Heart left ventricle (tissue), 16 donors: ENCODE measurements around the gene ARID2. TPM values are rescaled to one million over a fixed set of nuclear protein-coding genes. Genes with fewer than 3 reads are reported as not detected.

Source experiments
- ATAC-seq, 4 donors: fragments of 200-7000 bp; cut with Tn5 transposase; one replicate each; pipeline ENCODE4 v1.9.1; 2020 to 2022; ENCODE audit warnings: moderate library complexity in 4 of 4, mild to moderate bottlenecking in 3 of 4, moderate number of reproducible peaks in 1 of 4
- DNase-seq, 5 donors: peaks; one replicate each; pipeline ENCODE4 v3.0.0-alpha.2; 2020
- H3K27ac ChIP-seq, 12 donors: fragments of 200-600 bp; sonication (generic) in 4 of 12; one replicate each; pipeline versions ENCODE4 v1.5.0 to v1.8.0; 2016 to 2022; ENCODE audit warnings: mild to moderate bottlenecking in 2 of 12
- H3K27me3 ChIP-seq, 9 donors: fragments of 200-600 bp; sonication (generic) in 2 of 9; one replicate each; pipeline versions ENCODE4 v1.5.1 to v1.8.0; 2016 to 2022; ENCODE audit warnings: mild to moderate bottlenecking in 3 of 9
- H3K36me3 ChIP-seq, 9 donors: fragments of 200-600 bp; sonication (generic) in 2 of 9; one replicate each; pipeline versions ENCODE4 v1.5.0 to v1.8.0; 2018 to 2022; ENCODE audit warnings: mild to moderate bottlenecking in 2 of 9
- H3K4me1 ChIP-seq, 12 donors: fragments of 200-600 bp; sonication (generic) in 4 of 12; one replicate each; pipeline versions ENCODE4 v1.5.0 to v1.8.0; 2016 to 2022; ENCODE audit warnings: mild to moderate bottlenecking in 3 of 12
- H3K4me3 ChIP-seq, 12 donors: fragments of 200-600 bp; sonication (generic) in 4 of 12; one replicate each; pipeline versions ENCODE4 v1.5.0 to v1.8.0; 2017 to 2022; ENCODE audit warnings: mild to moderate bottlenecking in 9 of 12, moderate library complexity in 4 of 12
- H3K9me3 ChIP-seq, 12 donors: fragments of 200-600 bp; sonication (generic) in 4 of 12; one replicate each; pipeline versions ENCODE4 v1.5.0 to v1.8.0; 2016 to 2022; ENCODE audit warnings: mild to moderate bottlenecking in 1 of 12
- POLR2A ChIP-seq, 2 donors: fragments of 450-650 bp; IDR thresholded peaks; one replicate each; pipeline ENCODE4 v1.6.1; 2017; ENCODE audit warnings: antibody characterized with exemption in 2 of 2, mild to moderate bottlenecking in 2 of 2, moderate library complexity in 2 of 2
- WGBS, 4 donors: extraction: QIAGEN DNeasy Blood & Tissue Kit in 2 of 4; methylation state at CpG; one replicate each; pipeline versions ENCODE4 v1.1.5 to v1.1.7; 2013 to 2018; 5-methylcytosine and 5-hydroxymethylcytosine counted together
- intact Hi-C, 10 donors: fragments of 100-400 bp; cut with DNase I; formaldehyde crosslinking; loops; one replicate each; pipeline versions ENCODE4 v1.11.1 to v1.14.2; 2022
- polyA plus RNA-seq, 2 donors: library from polyadenylated mRNA; stranded (reverse); fragments of 200-250 nt; gene quantifications; one replicate each; pipeline ENCODE4 v1.2.3, GENCODE V29; 2013
- total RNA-seq, 9 donors: library from RNA; depleted of rRNA in 2 of 9; stranded (reverse); fragments of >200 nt in 2 of 9; fragmentation: NEBNext Ultra II Directional in 3 of 9; extraction: Animal tissue kit (Norgen Biotek cat#: 25700) in 3 of 9; gene quantifications; one replicate each; pipeline versions ENCODE4 v1.1.0 to v1.2.4, GENCODE V29; 2016 to 2023
- TF ChIP-seq, protein P1 (sequence below), 12 donors: fragments of 200-600 bp; sonication (generic) in 4 of 12; IDR thresholded peaks; one replicate each; pipeline versions ENCODE4 v1.5.0 to v1.8.0; 2018 to 2022; ENCODE audit warnings: antibody characterized with exemption in 12 of 12, mild to moderate bottlenecking in 5 of 12
- donor health status: ischemic (EF 13 %, LVEDD 7.1; RV severe dilation, severe dysfunction).
- donor health status: healthy with polysubstance abuse.
- donor health status: DM: no; HTN: yes; CAD: no.
- donor health status: DM: no; HTN: no; CAD: no.
- donor health status: ischemic (EF 25% LVEDD 6.9; RV normal size, moderate dysfunction).
- donor health status: ischemic (EF 25% LVEDD 5.7; RV mildly dilated, moderate dysfunction).
- donor health status: healthy.
- donor health status: DM: yes; HTN: yes; CAD: no.
- donor health status: ischemic (EF 35%, LVEDD 5.7; RV mildly dilated, moderate dysfunction).
- donor health status: nonischemic (EF 11% LVEDD 7.7; RV severe dilation, severe dysfunction).
- donor health status: DM: yes; HTN: yes; CAD: no.
- donor health status: PGD.
- donor health status: ischemic (EF 29% LVEDD 5.4; RV normal size, mild dysfunction).
- donor health status: nonischemic (EF 23%, LVEDD 6.1; RV moderate dilation, normal function).

ARID2 gene
- total and polyA plus RNA-seq, 11 donors, result 5.6 to 22.6 (median 18.4) TPM

DNA sequence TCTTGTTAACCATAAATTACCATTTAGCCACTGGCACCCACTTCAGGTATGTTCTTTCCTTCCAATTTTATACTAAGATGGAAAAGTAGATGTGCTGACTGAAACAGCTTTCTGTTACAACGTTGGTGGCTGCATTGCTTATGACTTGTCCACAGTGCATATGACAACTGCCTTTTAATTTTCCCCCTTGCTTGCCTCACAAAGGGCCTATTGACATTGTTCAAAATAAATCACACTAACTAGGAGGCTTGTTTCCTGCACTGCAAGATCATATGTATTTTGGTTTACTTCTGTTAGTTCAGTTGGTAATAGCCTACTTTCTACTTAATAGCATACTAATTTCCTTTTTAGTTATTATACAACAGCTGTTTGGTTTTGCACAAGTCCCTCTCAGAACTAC lies 205.4 kb downstream of the ARID2 start:
- Histone ChIP-seq H3K36me3 (peaks cover 0 to 65% (median 43%) of the 10 kb centered on the region in 9 donors), H3K4me3 (no peak overlapping the region), H3K9me3 (no peaks in the 10 kb centered on the region), H3K4me1 (peaks cover 0 to 21% (median 14%) of the 10 kb centered on the region in 12 donors), H3K27ac (no peak overlapping the region), H3K27me3 (no peaks in the 10 kb centered on the region)
- DNase-seq (no peak), ATAC-seq (no peak)
- intact Hi-C loops, result no loop called here
- WGBS, 4 donors, result 29 to 40% (median 37%) methylated on average over 1 of the region's 1 CpG
- TF ChIP-seq, protein P1, sequence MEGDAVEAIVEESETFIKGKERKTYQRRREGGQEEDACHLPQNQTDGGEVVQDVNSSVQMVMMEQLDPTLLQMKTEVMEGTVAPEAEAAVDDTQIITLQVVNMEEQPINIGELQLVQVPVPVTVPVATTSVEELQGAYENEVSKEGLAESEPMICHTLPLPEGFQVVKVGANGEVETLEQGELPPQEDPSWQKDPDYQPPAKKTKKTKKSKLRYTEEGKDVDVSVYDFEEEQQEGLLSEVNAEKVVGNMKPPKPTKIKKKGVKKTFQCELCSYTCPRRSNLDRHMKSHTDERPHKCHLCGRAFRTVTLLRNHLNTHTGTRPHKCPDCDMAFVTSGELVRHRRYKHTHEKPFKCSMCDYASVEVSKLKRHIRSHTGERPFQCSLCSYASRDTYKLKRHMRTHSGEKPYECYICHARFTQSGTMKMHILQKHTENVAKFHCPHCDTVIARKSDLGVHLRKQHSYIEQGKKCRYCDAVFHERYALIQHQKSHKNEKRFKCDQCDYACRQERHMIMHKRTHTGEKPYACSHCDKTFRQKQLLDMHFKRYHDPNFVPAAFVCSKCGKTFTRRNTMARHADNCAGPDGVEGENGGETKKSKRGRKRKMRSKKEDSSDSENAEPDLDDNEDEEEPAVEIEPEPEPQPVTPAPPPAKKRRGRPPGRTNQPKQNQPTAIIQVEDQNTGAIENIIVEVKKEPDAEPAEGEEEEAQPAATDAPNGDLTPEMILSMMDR (IDR thresholded peaks at IDR 0.05), result no peak
- no peak for TF ChIP-seq POLR2A (IDR thresholded peaks at IDR 0.05)

DNA sequence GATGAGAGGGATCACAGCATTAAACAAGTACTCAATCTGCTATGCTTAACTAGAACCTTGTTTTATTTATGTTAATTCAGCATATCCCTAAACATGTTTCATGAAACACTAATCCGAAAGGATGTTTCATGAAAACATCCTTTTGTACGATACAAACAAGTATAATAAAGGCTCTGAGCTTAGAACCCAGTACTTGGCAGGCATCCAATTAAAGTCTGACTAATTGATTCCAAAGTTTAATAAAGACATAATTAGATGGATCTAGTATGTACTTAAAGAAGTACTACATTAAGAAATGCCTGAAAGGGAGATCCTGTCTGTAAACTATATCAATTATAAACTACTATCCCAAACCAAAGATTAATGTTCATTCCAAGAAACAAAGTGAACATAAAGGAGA lies 209.1 kb downstream of the ARID2 start:
- peaks cover 0 to 66% (median 43%) of the 10 kb centered on the region in 9 donors for H3K36me3 ChIP-seq
- no peak overlapping the region for H3K27ac ChIP-seq
- peaks cover 0 to 16% (median 8%) of the 10 kb centered on the region in 12 donors for H3K4me1 ChIP-seq
- DNase-seq (no peak), ATAC-seq (no peak)
- no peaks in the 10 kb centered on the region for H3K27me3 ChIP-seq
- TF ChIP-seq, protein P1 (IDR thresholded peaks at IDR 0.05), result no peak
- intact Hi-C loops, result no loop called here
- H3K4me3 ChIP-seq, result no peak overlapping the region
- 53 to 83% (median 76%) methylated on average over 2 of the region's 2 CpGs for WGBS, 4 donors
- H3K9me3 ChIP-seq, result no peaks in the 10 kb centered on the region

DNA sequence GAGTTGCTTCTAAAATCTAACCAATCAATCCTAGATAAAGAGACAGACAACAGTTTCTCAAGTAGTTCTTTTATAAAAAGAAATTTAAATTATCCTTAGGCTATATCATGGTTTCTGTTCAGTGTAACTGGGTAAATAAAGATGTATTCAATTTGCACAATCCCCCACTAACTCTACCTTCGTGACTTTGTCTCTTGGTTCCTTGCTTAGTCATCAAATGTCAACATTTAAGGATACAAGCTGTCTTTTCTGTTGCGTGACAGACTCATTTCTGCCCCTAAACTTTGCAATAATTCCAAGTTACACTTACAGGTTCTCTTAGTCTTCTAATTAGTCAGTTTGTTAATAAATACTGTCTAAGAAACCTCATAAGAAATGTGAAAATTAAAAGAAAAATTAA lies 210.3 kb downstream of the ARID2 start:
- DNase-seq (no peak), ATAC-seq (no peak)
- intact Hi-C loops, result no loop called here
- Histone ChIP-seq H3K9me3 (no peaks in the 10 kb centered on the region), H3K36me3 (peaks cover 0 to 72% (median 44%) of the 10 kb centered on the region in 9 donors), H3K27me3 (no peaks in the 10 kb centered on the region), H3K4me1 (peaks cover 0 to 7% (median 0%) of the 10 kb centered on the region in 12 donors), H3K27ac (no peak overlapping the region), H3K4me3 (no peak overlapping the region)
- whole genome bisulfite sequencing, 4 donors, result 96 to 98% (median 97%) methylated on average over 2 of the region's 2 CpGs
- TF ChIP-seq POLR2A (IDR thresholded peaks at IDR 0.05), result no peak
- TF ChIP-seq, protein P1 (IDR thresholded peaks at IDR 0.05), result no peak

DNA sequence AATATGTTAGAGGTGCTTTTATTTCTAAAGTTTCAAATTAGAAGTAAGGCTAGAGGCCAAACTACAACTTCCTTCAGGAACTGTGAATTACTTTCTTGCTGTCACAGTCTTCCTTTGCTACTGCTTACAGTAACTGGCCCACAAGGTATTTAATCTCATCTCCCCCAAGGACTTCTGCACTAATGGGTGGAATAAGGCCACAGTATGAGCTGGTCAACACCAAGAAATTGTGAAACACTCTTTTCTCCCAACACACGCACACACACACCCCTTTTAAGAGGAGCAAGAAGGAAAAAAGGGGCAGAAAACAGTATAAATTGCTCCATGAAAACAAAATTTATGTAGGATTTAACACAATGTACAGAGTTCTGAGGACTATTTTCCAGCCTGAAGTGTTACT lies 215.3 kb downstream of the ARID2 start:
- WGBS, 4 donors, result 83 to 96% (median 89%) methylated on average over 1 of the region's 1 CpG
- intact Hi-C loops, result no loop called here
- no peak for ATAC-seq

More for the DNA sequence above, 215.3 kb downstream of the ARID2 start:
- H3K36me3 ChIP-seq, result peaks cover 0 to 100% (median 84%) of the 10 kb centered on the region in 9 donors
- H3K9me3 ChIP-seq, result no peaks in the 10 kb centered on the region
- TF ChIP-seq POLR2A (IDR thresholded peaks at IDR 0.05), result no peak
- TF ChIP-seq, protein P1 (IDR thresholded peaks at IDR 0.05), result no peak
- no peak for DNase-seq
- no peak overlapping the region for H3K4me3 ChIP-seq
- no peak overlapping the region for H3K27ac ChIP-seq
- no peaks in the 10 kb centered on the region for H3K27me3 ChIP-seq
- H3K4me1 ChIP-seq, result peaks cover 0 to 4% (median 0%) of the 10 kb centered on the region in 12 donors
